ENCODE measurements around the gene ANTXR1. TPM values are rescaled to one million over a fixed set of nuclear protein-coding genes. Genes with fewer than 3 reads are reported as not detected.

The ANTXR1 gene
- total RNA-seq, 1 experiment from 2014 or later = 0.27 TPM

DNA sequence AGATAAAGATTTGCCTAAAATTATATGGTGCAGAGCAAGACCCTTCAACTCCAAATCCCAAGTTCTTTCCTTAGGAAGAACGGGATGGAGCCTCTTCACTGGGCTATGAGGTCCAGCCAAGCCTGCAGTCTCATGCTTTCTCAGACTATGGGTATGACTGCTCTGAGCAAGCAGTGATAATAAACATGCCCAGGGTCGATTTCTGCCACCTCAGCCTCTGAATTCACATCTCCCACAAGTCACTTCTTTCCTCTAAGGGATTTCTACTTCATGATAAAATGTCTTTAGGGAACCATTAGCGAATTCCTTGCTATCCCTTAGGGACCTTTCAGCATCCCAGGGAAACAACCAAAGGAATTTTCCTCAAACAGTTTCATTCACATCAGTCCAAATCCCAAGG is 279.3 kb downstream of the ANTXR1 start:
- no peaks in the 10 kb centered on the region for H3K36me3 ChIP-seq (ENCODE audit: control insufficient read depth, insufficient read depth, low read length)
- TF ChIP-seq, protein P1, sequence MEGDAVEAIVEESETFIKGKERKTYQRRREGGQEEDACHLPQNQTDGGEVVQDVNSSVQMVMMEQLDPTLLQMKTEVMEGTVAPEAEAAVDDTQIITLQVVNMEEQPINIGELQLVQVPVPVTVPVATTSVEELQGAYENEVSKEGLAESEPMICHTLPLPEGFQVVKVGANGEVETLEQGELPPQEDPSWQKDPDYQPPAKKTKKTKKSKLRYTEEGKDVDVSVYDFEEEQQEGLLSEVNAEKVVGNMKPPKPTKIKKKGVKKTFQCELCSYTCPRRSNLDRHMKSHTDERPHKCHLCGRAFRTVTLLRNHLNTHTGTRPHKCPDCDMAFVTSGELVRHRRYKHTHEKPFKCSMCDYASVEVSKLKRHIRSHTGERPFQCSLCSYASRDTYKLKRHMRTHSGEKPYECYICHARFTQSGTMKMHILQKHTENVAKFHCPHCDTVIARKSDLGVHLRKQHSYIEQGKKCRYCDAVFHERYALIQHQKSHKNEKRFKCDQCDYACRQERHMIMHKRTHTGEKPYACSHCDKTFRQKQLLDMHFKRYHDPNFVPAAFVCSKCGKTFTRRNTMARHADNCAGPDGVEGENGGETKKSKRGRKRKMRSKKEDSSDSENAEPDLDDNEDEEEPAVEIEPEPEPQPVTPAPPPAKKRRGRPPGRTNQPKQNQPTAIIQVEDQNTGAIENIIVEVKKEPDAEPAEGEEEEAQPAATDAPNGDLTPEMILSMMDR (IDR thresholded peaks at IDR 0.05; ENCODE audit: insufficient read depth in 1 of 2, low read depth in 1 of 2, low read length in 1 of 2, severe bottlenecking in 1 of 2, unreplicated experiment in 1 of 2) = no peak
- POLR2A ChIA-PET = no interaction called here
- Mint-ChIP-seq H3K27me3 (ENCODE audit: insufficient read depth, unreplicated experiment) (peaks cover 7% of the 10 kb centered on the region), H3K4me1 (ENCODE audit: low read depth, unreplicated experiment) (no peaks in the 10 kb centered on the region), H3K9me3 (ENCODE audit: unreplicated experiment) (no peaks in the 10 kb centered on the region), H3K4me3 (ENCODE audit: unreplicated experiment) (no peak overlapping the region), H3K27ac (ENCODE audit: unreplicated experiment) (no peak overlapping the region), H3K36me3 (ENCODE audit: insufficient read depth, unreplicated experiment) (no peaks in the 10 kb centered on the region)
- no peak overlapping the region for H3K4me3 ChIP-seq (ENCODE audit: low read depth, low read length)
- intact Hi-C loops (cut with micrococcal nuclease; ENCODE audit: unreplicated experiment) = no loop called here
- BruUV-seq (replicated peaks) = no TSS peak
- CTCF ChIA-PET = no interaction called here
- H3K9me3 ChIP-seq = no peaks in the 10 kb centered on the region
- H3K4me1 ChIP-seq = no peaks in the 10 kb centered on the region
- H3K27me3 ChIP-seq (replicated peaks; ENCODE audit: control insufficient read depth, insufficient read depth, low read length) = no peaks in the 10 kb centered on the region
- DNase-seq = no peak

GRCh38 chr2:69296421-69296820 is 283.4 kb downstream of the ANTXR1 start:
- H3K4me3 Mint-ChIP-seq (ENCODE audit: unreplicated experiment) = no peak overlapping the region
- BruUV-seq (replicated peaks) = no TSS peak
- intact Hi-C loops (cut with micrococcal nuclease; ENCODE audit: unreplicated experiment) = no loop called here
- no peaks in the 10 kb centered on the region; the same call in none of the 2 replicates for H3K27me3 ChIP-seq (replicated peaks; ENCODE audit: control insufficient read depth, insufficient read depth, low read length)
- H3K27me3 Mint-ChIP-seq (ENCODE audit: insufficient read depth, unreplicated experiment) = peaks cover 4% of the 10 kb centered on the region
- H3K36me3 Mint-ChIP-seq (ENCODE audit: insufficient read depth, unreplicated experiment) = no peaks in the 10 kb centered on the region
- TF ChIP-seq, protein P1 (IDR thresholded peaks at IDR 0.05; ENCODE audit: insufficient read depth in 1 of 2, low read depth in 1 of 2, low read length in 1 of 2, severe bottlenecking in 1 of 2, unreplicated experiment in 1 of 2) = no peak
- no peaks in the 10 kb centered on the region for H3K9me3 Mint-ChIP-seq (ENCODE audit: unreplicated experiment)
- no peak for DNase-seq
- no peak overlapping the region for H3K27ac Mint-ChIP-seq (ENCODE audit: unreplicated experiment)
- ChIA-PET CTCF (no interaction called here), POLR2A (no interaction called here)
- H3K4me3 ChIP-seq (ENCODE audit: low read depth, low read length) = no peak overlapping the region
- H3K4me1 ChIP-seq = no peaks in the 10 kb centered on the region
- H3K9me3 ChIP-seq = no peaks in the 10 kb centered on the region
- no peaks in the 10 kb centered on the region for H3K36me3 ChIP-seq (ENCODE audit: control insufficient read depth, insufficient read depth, low read length)
- H3K4me1 Mint-ChIP-seq (ENCODE audit: low read depth, unreplicated experiment) = no peaks in the 10 kb centered on the region

DNA sequence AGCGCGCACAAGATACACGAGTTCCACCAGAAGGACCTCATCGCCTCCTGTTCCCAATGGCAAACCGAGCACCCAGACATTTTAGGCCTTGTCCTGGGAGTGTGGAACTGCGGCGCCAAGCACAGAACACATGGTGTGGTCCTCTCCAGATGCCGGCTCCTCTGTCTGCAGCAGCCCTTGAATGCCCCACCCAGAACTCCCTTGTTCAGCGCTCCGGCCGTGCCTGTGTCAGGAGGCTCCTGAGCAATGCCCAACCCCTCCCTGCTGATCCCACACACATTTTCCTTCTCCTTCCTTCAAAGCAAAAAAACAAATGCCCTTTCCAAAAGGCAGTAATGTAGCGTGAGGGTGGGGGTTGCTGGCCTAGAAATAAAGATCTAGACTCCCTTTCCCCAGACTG is 284.2 kb downstream of the ANTXR1 start:
- H3K4me1 Mint-ChIP-seq (ENCODE audit: low read depth, unreplicated experiment) = no peaks in the 10 kb centered on the region
- no TSS peak for BruUV-seq (replicated peaks)
- no peak overlapping the region for H3K4me3 Mint-ChIP-seq (ENCODE audit: unreplicated experiment)
- no peaks in the 10 kb centered on the region for H3K36me3 Mint-ChIP-seq (ENCODE audit: insufficient read depth, unreplicated experiment)
- DNase-seq = no peak
- Histone ChIP-seq H3K9me3 (no peaks in the 10 kb centered on the region), H3K27me3 (replicated peaks; ENCODE audit: control insufficient read depth, insufficient read depth, low read length) (no peaks in the 10 kb centered on the region; the same call in none of the 2 replicates), H3K4me3 (ENCODE audit: low read depth, low read length) (no peak overlapping the region), H3K4me1 (no peaks in the 10 kb centered on the region), H3K36me3 (ENCODE audit: control insufficient read depth, insufficient read depth, low read length) (no peaks in the 10 kb centered on the region)
- intact Hi-C loops (cut with micrococcal nuclease; ENCODE audit: unreplicated experiment) = no loop called here
- no peak overlapping the region for H3K27ac Mint-ChIP-seq (ENCODE audit: unreplicated experiment)
- TF ChIP-seq, protein P1 (IDR thresholded peaks at IDR 0.05; ENCODE audit: insufficient read depth in 1 of 2, low read depth in 1 of 2, low read length in 1 of 2, severe bottlenecking in 1 of 2, unreplicated experiment in 1 of 2) = no peak
- CTCF ChIA-PET = no interaction called here
- no peaks in the 10 kb centered on the region for H3K9me3 Mint-ChIP-seq (ENCODE audit: unreplicated experiment)
- peaks cover 9% of the 10 kb centered on the region for H3K27me3 Mint-ChIP-seq (ENCODE audit: insufficient read depth, unreplicated experiment)
- POLR2A ChIA-PET = no interaction called here

All from Caco-2 (cell line).